Bronchial epithelial cell (primary cell): ENCODE data around the gene LAMC3. TPM values are rescaled to one million over a fixed set of nuclear protein-coding genes. Genes with fewer than 3 reads are reported as not detected.

Source experiments
- DNase-seq: peaks from one replicate; pipeline ENCODE4 v3.0.0-alpha.2; 2010; ENCODE audit warnings: low read depth
- FAIRE-seq: peaks from 2 replicates; lab custom pipeline; 2011; peaks lifted over from hg19 to GRCh38; lab: Jason Lieb, UNC
- H3K27me3 ChIP-seq: 2 replicates; pipeline ENCODE4 v1.5.1; 2011; ENCODE audit warnings: low read length; ENCODE audit not compliant: control insufficient read depth, insufficient read depth
- H3K36me3 ChIP-seq: 2 replicates; pipeline ENCODE4 v1.5.1; 2011; ENCODE audit warnings: low read length; ENCODE audit not compliant: control insufficient read depth, insufficient read depth
- H3K4me3 ChIP-seq: 2 replicates; pipeline ENCODE4 v1.5.1; 2011; ENCODE audit warnings: mild to moderate bottlenecking, low read depth, low read length, control low read depth
- total RNA-seq: library from RNA; depleted of rRNA; stranded (reverse); fragments of >200 nt; gene quantifications from 2 replicates; pipeline ENCODE4 v1.2.1, GENCODE V29; 2014
- TF ChIP-seq, protein P1 (sequence below): IDR thresholded peaks from 2 replicates; pipeline ENCODE4 v1.5.1; 2011; ENCODE audit warnings: mild to moderate bottlenecking, moderate library complexity, low read length, control low read depth, inconsistent platforms; ENCODE audit not compliant: insufficient read depth, severe bottlenecking

Gene LAMC3
- total RNA-seq, 1 donor from 2014 or later = not detected

DNA sequence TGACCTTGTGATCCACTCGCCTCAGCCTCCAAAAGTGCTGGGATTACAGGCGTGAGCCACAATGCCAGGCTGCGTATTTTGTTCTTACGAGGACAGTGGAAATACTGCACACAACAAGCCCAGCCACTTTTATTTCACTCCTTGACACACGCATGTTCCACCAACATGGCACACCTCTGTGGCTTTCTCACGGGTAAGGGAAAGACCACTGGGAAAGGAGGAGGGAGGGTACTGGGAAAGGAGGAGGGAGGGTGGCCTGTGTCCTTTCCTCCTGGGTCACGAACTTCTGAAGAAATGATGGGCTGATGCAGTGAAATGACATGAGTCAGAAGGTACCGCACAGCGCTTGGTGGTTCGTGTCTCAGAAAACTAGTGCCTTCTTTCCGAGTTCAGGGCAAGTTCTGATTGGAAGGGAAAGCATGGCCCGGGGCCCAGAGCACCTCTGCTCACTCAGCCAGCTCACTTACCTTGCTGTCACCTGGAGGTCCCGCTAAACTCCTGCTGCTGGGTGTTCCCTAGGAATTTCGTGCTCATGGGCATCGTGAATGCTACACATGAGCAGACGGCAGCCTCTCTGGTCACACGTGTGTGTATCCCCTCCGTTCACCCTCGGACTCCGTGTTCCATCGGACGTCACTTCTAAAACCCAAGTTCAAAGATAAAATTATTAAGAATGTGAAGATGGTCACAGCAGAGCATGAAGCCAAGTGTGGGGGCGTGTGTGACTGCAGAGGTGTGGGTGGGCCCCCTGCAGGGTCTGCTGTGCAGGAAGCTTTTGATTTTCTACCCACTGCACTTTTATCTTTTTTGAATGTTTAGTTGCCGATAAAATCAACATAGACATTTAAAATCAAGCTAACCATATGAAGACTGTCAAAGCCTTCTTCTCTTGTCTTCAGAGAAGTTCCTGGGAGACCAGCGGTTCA lies 42.9 kb downstream of the LAMC3 start:
- DNase-seq = no peak
- H3K36me3 ChIP-seq = no peaks in the 10 kb centered on the region
- no peaks in the 10 kb centered on the region for H3K27me3 ChIP-seq
- TF ChIP-seq, protein P1, sequence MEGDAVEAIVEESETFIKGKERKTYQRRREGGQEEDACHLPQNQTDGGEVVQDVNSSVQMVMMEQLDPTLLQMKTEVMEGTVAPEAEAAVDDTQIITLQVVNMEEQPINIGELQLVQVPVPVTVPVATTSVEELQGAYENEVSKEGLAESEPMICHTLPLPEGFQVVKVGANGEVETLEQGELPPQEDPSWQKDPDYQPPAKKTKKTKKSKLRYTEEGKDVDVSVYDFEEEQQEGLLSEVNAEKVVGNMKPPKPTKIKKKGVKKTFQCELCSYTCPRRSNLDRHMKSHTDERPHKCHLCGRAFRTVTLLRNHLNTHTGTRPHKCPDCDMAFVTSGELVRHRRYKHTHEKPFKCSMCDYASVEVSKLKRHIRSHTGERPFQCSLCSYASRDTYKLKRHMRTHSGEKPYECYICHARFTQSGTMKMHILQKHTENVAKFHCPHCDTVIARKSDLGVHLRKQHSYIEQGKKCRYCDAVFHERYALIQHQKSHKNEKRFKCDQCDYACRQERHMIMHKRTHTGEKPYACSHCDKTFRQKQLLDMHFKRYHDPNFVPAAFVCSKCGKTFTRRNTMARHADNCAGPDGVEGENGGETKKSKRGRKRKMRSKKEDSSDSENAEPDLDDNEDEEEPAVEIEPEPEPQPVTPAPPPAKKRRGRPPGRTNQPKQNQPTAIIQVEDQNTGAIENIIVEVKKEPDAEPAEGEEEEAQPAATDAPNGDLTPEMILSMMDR = no peak
- FAIRE-seq = no peak
- no peak overlapping the region for H3K4me3 ChIP-seq

DNA sequence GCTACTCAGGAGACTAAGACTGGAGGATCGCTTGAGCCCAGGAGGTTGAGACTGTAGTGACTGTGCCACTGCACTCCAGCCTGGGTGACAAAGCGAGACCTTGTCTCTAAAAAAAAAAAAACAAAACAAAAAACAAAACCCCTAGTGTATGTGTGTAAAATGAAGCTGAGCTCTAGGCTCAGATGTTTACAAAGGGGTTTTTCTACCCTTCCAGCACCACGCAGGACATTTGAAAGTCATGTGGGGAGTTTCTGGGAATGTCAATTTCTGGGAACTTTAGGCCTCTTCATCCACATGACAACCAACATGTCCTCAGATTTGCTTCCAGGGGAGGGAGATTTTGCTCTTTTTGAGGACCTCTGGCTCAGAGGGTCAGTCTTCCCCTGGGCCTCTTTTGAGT lies 44.9 kb downstream of the LAMC3 start:
- no peak for FAIRE-seq
- TF ChIP-seq, protein P1 = no peak
- no peak overlapping the region for H3K4me3 ChIP-seq
- no peak for DNase-seq
- H3K36me3 ChIP-seq = no peaks in the 10 kb centered on the region
- no peaks in the 10 kb centered on the region for H3K27me3 ChIP-seq

DNA sequence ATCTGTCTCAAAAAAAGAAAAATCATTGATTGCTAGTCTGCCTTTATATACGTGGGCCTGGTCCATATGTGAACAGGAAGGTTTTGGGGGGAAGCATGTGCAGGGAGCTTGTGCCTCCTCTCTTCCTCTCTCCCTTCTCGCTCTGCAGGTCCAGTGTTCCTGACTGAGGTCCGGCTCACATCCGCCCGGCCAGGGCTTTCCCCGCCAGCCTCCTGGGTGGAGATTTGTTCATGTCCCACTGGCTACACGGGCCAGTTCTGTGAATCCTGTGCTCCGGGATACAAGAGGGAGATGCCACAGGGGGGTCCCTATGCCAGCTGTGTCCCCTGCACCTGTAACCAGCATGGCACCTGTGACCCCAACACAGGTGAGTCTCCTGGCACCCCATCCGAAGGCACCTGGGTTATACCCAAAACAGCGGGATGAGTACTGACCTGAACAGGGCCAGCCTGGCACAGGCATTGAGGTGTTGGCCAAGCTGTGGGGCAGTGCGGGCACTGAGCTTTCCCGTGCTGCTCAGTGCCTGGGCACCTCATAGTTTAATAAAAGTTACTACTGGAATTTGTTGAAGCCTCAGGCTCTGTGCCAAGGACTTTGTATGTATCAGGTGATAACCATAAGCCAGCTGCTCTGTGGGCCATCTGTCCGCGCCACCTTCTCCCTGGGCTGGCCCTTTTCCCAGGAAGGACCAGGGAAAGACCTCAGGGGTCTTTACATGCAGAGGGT lies 48.0 kb downstream of the LAMC3 start:
- DNase-seq (no peak), FAIRE-seq (no peak)

DNA sequence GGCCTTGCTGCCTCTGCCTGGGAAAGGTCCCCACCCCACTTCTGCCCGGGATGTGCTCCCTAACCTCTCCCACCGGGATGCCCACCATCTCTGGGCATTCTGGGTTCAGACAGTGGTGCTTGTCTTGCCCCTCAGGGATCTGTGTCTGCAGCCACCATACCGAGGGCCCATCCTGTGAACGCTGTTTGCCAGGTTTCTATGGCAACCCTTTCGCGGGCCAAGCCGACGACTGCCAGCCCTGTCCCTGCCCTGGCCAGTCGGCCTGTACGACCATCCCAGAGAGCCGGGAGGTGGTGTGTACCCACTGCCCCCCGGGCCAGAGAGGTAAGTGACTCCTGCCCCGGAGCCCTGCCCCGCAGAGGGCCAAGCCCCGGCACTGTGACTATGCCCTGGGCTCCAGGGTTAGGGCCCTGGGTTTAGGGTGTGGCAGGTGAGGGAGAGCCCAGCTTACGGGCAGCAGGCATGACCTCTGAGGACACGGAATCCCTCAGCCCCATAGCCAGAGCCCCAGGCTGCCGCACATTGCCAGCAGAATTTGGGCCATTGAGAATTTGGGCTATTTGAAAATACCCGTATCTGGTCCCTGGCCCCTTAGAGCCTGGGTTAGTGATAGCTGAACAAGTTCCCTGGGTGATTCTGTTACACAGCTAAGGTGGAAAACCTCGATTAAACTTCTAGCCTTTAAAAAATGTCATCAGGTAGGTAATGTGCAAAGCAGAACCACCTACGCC lies 52.1 kb downstream of the LAMC3 start:
- TF ChIP-seq, protein P1 = no peak
- Histone ChIP-seq H3K4me3 (no peak overlapping the region), H3K36me3 (no peaks in the 10 kb centered on the region), H3K27me3 (no peaks in the 10 kb centered on the region)
- DNase-seq = no peak
- no peak for FAIRE-seq

More for the DNA sequence above, 48.0 kb downstream of the LAMC3 start:
- TF ChIP-seq, protein P1 = no peak
- Histone ChIP-seq H3K27me3 (no peaks in the 10 kb centered on the region), H3K36me3 (no peaks in the 10 kb centered on the region), H3K4me3 (no peak overlapping the region)

DNA sequence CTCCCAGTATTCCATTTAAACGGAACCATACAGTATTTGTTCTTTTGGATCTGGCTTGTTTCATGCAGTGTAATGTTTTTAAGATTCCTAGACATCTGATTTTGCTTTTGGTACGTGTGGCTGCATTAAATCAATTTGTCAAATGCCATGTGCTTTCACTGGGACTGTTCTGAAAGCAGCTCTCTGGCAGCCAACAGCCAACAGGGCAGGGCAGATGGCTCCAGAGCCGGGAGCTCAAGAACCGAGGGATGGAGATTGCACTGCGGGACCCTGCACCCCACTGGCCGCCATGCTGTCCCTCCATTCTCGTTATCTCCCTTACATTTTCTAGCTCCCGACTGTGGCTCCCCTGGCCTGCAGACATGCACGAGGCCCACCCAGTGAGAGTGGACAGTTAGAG lies 54.0 kb downstream of the LAMC3 start:
- no peak for FAIRE-seq

More for the DNA sequence above, 54.0 kb downstream of the LAMC3 start:
- no peak for DNase-seq
- TF ChIP-seq, protein P1 = no peak
- no peak overlapping the region for H3K4me3 ChIP-seq
- no peaks in the 10 kb centered on the region for H3K36me3 ChIP-seq
- no peaks in the 10 kb centered on the region for H3K27me3 ChIP-seq
